Neural crest cell (in vitro differentiated cells): ENCODE data around the gene CALCR. TPM values are rescaled to one million over a fixed set of nuclear protein-coding genes. Genes with fewer than 3 reads are reported as not detected.

ENCODE experiments used
- DNase-seq: peaks from one replicate; pipeline ENCODE4 v3.0.0; 2021; ENCODE audit warnings: low read depth, mixed read lengths, low spot score
- H3K27ac Mint-ChIP-seq: one replicate; pipeline ENCODE4 v1.8.0; 2021; ENCODE audit warnings: mild to moderate bottlenecking, mixed read lengths; ENCODE audit not compliant: unreplicated experiment
- H3K27me3 Mint-ChIP-seq: 2 replicates; pipeline ENCODE4 v1.8.0; 2021; ENCODE audit warnings: low read depth, mild to moderate bottlenecking, mixed read lengths
- H3K36me3 Mint-ChIP-seq: 2 replicates; pipeline ENCODE4 v1.8.0; 2021; ENCODE audit warnings: low read depth, mild to moderate bottlenecking, mixed read lengths
- H3K4me1 Mint-ChIP-seq: 2 replicates; pipeline ENCODE4 v1.8.0; 2021; ENCODE audit warnings: mixed read lengths
- H3K4me3 Mint-ChIP-seq: one replicate; pipeline ENCODE4 v1.8.0; 2021; ENCODE audit warnings: mild to moderate bottlenecking, mixed read lengths
- H3K9me3 Mint-ChIP-seq: 2 replicates; pipeline ENCODE4 v1.8.0; 2021; ENCODE audit warnings: mixed read lengths
- CTCF ChIP-seq: fragments of 200-600 bp; sonication (generic); conservative IDR thresholded peaks from 2 replicates; pipeline ENCODE4 v1.5.0; 2021; ENCODE audit warnings: antibody characterized with exemption, mild to moderate bottlenecking
- total RNA-seq: library from RNA; stranded (reverse); gene quantifications from 2 replicates; pipeline ENCODE4 v1.2.1, GENCODE V29; 2021

CALCR gene
- total RNA-seq, 1 donor from 2014 or later: 0.07 TPM

DNA sequence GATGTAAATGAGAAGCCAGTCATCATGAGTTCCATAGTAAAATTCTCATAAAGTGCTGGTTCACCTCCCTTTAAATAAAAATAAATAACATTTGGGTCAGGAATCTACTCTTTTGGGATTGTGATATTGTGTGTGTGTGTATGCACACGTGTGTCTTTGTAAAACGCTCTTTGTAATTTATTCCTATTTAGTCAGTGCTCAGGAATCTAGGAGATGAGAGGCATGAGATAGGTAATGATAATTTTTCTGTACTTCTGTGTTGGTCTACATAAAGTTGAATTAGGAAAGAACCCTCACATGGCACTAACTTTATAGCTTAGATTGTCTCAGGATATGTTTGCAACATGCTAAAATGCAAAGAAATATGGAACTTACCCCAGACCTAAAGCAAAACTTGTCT lies 4.9 kb upstream of the CALCR start:
- Mint-ChIP-seq H3K27ac (no peak overlapping the region), H3K4me1 (peaks cover 20% of the 10 kb centered on the region), H3K27me3 (peaks cover 47% of the 10 kb centered on the region), H3K4me3 (no peak overlapping the region), H3K36me3 (no peaks in the 10 kb centered on the region), H3K9me3 (no peaks in the 10 kb centered on the region)
- TF ChIP-seq CTCF: no peak
- no peak for DNase-seq

GRCh38 chr7:93578762-93579161 lies 4.2 kb upstream of the CALCR start:
- Mint-ChIP-seq H3K27me3 (peaks cover 54% of the 10 kb centered on the region), H3K4me1 (peaks cover 25% of the 10 kb centered on the region), H3K9me3 (no peaks in the 10 kb centered on the region)

DNA sequence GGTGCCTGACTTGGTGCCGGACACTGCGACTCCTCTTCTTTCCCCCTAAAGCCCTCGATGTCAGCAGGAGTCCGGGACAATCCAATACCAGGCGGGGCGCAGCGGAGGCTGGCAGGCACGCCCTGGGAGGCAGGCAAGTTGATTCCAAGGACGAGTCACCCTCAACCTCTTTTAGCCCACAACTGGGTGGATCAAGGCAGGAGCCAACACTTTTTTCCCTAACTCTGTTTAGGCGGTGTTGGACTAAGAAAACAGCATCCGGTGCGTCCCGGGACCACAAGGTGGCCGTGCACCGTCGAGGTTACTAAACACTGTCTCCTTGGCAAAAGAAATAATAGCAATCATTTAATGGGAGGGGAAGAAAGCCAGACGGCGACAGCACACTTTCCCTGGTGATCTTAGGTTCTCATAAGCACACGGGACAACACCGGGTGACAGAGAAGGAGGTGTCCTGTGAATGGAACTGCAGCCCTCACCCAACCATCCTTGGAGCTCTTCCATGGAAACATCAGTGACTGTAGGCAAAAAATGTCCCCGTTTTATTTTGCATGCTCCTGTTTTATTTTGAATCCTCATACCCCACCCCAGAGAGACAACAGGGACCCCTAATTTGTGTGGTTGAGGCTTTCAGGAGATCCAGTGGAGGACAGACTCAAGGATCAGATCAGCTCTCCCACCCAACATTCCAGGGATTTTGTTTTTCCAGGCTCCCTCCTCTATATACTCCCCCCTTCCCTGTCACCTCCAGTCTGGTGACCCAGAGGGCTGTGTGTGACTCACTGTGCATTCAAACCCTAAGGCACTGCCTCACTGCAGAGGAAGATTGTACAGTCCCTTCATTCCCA lies 1.3 kb upstream of the CALCR start:
- Mint-ChIP-seq H3K27me3 (peaks cover 79% of the 10 kb centered on the region), H3K36me3 (no peaks in the 10 kb centered on the region), H3K4me1 (peaks cover 25% of the 10 kb centered on the region), H3K4me3 (peak overlapping the region; percentile 87), H3K9me3 (no peaks in the 10 kb centered on the region), H3K27ac (no peak overlapping the region)
- no peak for DNase-seq
- TF ChIP-seq CTCF: peak; percentile 17

More at GRCh38 chr7:93578762-93579161, 4.2 kb upstream of the CALCR start:
- TF ChIP-seq CTCF: no peak
- Mint-ChIP-seq H3K4me3 (no peak overlapping the region), H3K27ac (no peak overlapping the region), H3K36me3 (no peaks in the 10 kb centered on the region)
- no peak for DNase-seq

- Mint-ChIP-seq H3K36me3 (no peaks in the 10 kb centered on the region), H3K27ac (no peak overlapping the region), H3K27me3 (peaks cover 82% of the 10 kb centered on the region), H3K4me3 (peak overlapping the region; percentile 87), H3K4me1 (peaks cover 33% of the 10 kb centered on the region), H3K9me3 (no peaks in the 10 kb centered on the region)
- no peak for DNase-seq
- TF ChIP-seq CTCF: no peak
Measured at GRCh38 chr7:93574269-93574645, 267 bp downstream of the CALCR start.

DNA sequence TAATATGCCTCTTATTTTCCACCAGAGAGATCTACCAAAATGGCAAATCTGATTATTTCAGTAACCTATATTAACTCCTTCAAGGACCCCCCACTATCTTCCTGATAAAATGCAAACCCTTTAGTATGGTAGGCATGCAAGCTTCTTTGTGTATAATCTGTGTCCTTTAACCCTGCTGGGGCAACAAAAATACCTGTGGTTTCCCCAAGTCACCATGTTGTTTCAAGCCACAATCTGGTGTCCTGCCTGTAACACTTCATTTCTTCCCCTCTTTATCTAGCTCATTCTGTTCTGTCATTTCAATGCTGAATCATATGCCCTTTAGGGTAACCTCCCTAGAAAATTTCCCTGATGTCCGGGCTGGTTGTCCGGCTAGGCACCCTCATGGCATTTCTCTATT lies 5.3 kb downstream of the CALCR start:
- Mint-ChIP-seq H3K4me1 (peaks cover 14% of the 10 kb centered on the region), H3K4me3 (no peak overlapping the region), H3K9me3 (no peaks in the 10 kb centered on the region), H3K27me3 (peaks cover 48% of the 10 kb centered on the region), H3K36me3 (no peaks in the 10 kb centered on the region), H3K27ac (no peak overlapping the region)
- no peak for DNase-seq
- no peak for TF ChIP-seq CTCF
